HG03520 (cell line): ENCODE measurements around the gene NUDT15.
"Not testable (repeated sequence)": the region's sequence is repeated elsewhere in the genome, so short reads cannot be mapped to it uniquely, and the experiment has no call there.

Experiments used
- ATAC-seq: cut with Tn5 transposase; IDR thresholded peaks from one replicate; pipeline ENCODE4 v1.9.1; 2021; ENCODE audit warnings: mild to moderate bottlenecking, moderate library complexity; ENCODE audit not compliant: unreplicated experiment

Gene NUDT15

GRCh38 chr13:48037346-48038173 is at the start of gene NUDT15:
TSS of gene NUDT15 (plus strand) at chr13:48037726. CDS start at chr13:48037747, 21 bp downstream.
- peak; percentile 90 for ATAC-seq

GRCh38 chr13:47990427-47990826 is 47.1 kb upstream of the NUDT15 start:
- no peak for ATAC-seq

- ATAC-seq, result no peak
These were observed 46.5 kb upstream of the NUDT15 start for GRCh38 chr13:47990920-47991466.

- ATAC-seq, result no peak
These were observed 45.7 kb upstream of the NUDT15 start for GRCh38 chr13:47991859-47992258.

GRCh38 chr13:47997384-47997783 is 40.1 kb upstream of the NUDT15 start:
- no peak for ATAC-seq

GRCh38 chr13:47999973-48000372 is 37.6 kb upstream of the NUDT15 start:
- no peak for ATAC-seq

GRCh38 chr13:48000559-48001113 is 36.9 kb upstream of the NUDT15 start:
- peak; percentile 29 for ATAC-seq

GRCh38 chr13:48001114-48001881 is 36.2 kb upstream of the NUDT15 start, which contains the start of gene SUCLA2:
TSS of gene SUCLA2 (minus strand) at chr13:48001273. CDS start at chr13:48001269, 4 bp downstream.
- peak; percentile 98 for ATAC-seq

GRCh38 chr13:48001999-48002398 is 35.5 kb upstream of the NUDT15 start:
- not testable (repeated sequence) for ATAC-seq

- no peak for ATAC-seq
These were observed 33.3 kb upstream of the NUDT15 start for GRCh38 chr13:48004201-48004600.

GRCh38 chr13:48006396-48006795 is 31.1 kb upstream of the NUDT15 start:
- ATAC-seq, result no peak

GRCh38 chr13:48009284-48009683 is 28.2 kb upstream of the NUDT15 start:
- ATAC-seq, result no peak

- no peak for ATAC-seq
These were observed 26.8 kb upstream of the NUDT15 start for GRCh38 chr13:48010698-48011097.

- no peak for ATAC-seq
These were observed 24.9 kb upstream of the NUDT15 start for GRCh38 chr13:48012668-48013067.

GRCh38 chr13:48014359-48014758 is 23.2 kb upstream of the NUDT15 start:
- no peak for ATAC-seq

- ATAC-seq, result no peak
These were observed 18.9 kb upstream of the NUDT15 start for GRCh38 chr13:48018637-48019036.

- no peak for ATAC-seq
These were observed 17.7 kb upstream of the NUDT15 start for GRCh38 chr13:48019796-48020195.

GRCh38 chr13:48028066-48028465 is 9.5 kb upstream of the NUDT15 start:
- ATAC-seq, result no peak

- no peak for ATAC-seq
These were observed 7.7 kb upstream of the NUDT15 start for GRCh38 chr13:48029859-48030258.

- ATAC-seq, result no peak
These were observed 1.2 kb downstream of the NUDT15 start for GRCh38 chr13:48038761-48039160.

GRCh38 chr13:48040049-48040448 is 2.5 kb downstream of the NUDT15 start:
- no peak for ATAC-seq
